NCI-H1436 (cell line): ENCODE data around the gene SASH1.
"Not testable (repeated sequence)": the region's sequence is repeated elsewhere in the genome, so short reads cannot be mapped to it uniquely, and the experiment has no call there.

ENCODE experiments used
- DNase-seq: peaks from one replicate; lab custom pipeline; 2025; lab: John Stamatoyannopoulos, UW

SASH1 gene

DNA sequence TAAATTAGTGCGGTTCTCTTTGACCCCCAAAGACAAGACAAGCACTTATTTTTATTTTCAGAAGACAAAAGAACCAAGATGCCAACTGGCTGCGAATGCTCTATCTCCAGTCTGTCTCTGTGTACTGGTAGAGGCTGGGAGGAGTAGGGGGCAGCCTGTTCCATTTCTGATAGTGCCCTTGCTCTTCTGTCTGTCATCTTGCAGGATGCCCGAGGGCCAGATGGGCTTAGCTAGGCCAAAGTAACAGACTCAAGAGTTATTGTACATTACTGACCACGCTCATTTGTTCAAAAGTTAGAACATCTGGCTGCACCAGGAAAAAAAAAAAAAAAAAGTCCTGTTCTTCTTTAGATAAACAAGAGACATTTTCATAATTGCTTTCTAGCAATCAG lies 206.1 kb downstream of the SASH1 start:
- no peak for DNase-seq

DNA sequence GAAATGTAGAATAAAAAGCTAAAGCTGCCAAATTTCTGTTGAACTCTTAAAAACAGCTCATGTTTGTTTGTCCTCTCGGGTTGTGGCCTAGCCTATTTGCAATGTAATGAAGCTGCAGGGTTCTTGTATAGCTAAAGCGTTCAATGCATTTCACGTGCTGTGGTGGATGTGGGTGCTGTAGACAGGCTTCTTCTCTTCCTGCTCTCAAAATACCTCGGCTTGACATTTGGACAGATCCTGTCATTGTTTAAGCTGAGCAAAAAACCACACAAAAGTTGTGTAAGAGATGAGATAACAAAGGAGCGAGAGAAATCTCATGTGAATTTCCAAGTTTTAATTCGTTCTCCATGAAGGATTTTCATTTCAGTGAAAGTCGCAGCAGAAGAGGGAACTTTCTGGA lies 207.9 kb downstream of the SASH1 start:
- DNase-seq, result no peak

DNA sequence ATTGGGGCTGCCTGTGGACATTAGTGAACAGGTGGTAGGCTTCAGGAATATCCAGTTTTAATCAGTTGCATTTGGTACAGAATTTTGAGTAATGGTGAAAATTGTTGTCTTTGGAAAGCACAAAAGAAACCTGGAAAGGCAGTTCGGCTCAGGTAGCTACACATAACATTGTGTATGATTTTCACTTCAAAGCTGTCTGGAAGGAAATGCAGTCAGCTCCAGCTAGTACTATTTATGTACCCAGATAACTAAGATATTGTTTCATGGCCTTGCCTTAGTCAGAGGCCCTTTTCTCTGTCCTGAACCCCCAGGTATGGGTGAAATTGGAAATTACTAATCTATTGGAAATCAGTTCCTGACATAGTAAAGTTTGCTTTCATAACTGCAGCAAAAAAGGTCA lies 208.6 kb downstream of the SASH1 start:
- no peak for DNase-seq

DNA sequence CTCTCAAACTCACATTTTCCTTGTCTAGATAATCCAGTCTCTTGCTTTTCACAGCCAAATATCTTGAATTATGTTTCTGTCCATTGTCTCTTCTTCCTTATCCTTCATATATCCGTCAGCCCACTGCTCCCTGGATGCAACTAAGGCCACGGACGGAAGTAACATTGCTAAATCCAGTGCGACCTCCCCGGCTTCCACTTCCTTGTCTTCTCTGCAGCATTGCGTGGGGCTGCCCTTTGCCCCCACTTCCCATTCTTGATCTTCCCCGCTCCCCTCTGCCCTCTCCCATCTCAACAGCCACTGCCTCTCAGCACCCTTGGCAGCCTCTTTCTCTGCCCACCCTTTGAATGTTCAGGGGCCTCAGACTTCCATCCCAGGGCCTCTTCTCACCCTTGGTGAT lies 213.8 kb downstream of the SASH1 start:
- no peak for DNase-seq

DNA sequence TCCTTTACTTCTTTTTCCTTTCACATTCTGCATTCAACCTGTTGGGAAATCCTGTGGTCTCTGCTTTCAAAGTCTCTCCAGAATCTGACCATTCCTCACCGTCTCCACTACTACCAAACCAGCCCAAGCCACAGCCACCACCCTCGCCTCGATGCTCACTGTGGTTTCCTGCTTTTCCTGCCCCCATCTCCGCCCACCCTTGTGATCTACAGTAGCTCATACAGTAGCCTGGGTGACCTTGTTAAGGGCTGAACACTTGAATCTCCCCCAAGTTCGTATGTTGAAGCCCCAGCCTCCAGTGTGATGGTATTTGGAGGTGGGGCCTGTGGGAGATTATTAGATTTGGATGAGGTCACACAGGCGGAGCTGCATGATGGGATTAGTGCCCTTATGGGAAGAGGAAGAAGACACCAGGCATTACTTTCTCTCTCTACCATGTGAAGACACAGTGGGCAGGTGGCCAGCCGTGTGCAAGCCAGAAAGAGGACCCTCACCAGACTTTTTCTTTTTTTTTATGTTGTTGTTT lies 215.2 kb downstream of the SASH1 start:
- no peak for DNase-seq

DNA sequence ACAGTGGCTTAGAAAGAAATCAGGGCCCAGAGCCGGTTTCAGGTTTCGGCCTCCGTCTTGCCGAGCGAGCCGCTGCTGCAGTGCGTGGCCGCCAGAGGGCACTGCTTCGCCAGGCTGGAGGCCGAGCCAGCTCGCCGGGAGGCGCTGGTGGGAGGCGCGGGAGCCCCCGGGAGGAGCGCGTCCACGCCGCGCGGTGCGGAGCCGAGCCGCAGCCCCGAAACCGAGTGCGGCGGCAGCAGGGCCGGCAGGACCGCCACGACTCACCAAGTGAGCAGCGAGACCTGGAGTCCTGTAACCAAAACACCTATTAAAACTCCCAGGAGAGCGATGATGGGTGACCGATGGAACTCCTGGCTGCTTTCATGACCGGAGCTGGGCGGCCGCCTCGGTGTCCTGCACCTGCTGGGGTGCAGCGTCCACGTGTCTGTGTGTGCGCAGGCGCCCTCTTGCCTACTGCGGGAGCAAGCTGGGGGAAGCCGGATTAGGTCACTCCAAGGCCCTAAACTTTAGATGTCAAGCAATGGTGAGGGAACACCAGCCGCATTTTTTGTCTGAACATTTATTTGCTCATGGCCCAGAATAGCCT lies 217.3 kb downstream of the SASH1 start:
- peak; percentile 1 for DNase-seq

DNA sequence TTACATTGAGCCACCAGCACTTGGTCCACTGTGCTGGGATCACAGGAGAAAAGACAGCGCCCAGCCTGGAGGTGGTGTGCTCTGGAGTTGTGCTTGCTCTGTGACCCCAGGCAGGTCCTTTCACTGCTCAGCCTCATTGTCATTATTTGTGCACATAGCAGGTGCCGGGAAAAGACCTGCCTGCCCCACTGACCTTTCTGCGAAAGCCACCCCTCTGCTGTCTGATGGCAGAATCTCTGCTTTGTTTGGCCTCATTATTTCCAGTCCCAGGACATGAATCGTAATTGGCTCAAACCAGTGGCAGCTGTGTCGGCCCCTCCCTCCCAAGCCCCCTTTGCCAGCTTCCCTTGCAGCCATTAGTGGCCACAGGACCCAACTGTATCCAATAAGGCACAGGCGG lies 219.0 kb downstream of the SASH1 start:
- DNase-seq, result no peak

DNA sequence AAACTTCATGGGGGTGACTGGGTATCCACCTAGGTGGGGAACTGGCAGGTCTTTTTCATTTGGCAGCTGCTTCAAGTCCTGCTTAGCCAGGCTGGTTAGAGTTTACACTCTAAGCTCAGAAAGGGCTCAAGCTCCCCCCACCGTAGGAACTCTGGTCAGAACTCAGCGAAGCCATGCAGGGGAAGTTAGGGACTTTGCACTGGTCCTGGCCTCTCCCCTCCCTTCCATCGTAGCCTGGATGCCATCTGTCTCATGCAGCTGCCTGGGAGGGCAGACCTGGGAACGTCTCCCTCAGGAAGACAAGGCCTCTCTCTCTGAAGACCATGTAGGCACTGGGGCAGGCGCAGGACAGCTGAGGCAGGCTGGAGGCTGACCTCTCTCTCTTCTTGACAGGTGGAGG lies 220.4 kb downstream of the SASH1 start:
- no peak for DNase-seq

DNA sequence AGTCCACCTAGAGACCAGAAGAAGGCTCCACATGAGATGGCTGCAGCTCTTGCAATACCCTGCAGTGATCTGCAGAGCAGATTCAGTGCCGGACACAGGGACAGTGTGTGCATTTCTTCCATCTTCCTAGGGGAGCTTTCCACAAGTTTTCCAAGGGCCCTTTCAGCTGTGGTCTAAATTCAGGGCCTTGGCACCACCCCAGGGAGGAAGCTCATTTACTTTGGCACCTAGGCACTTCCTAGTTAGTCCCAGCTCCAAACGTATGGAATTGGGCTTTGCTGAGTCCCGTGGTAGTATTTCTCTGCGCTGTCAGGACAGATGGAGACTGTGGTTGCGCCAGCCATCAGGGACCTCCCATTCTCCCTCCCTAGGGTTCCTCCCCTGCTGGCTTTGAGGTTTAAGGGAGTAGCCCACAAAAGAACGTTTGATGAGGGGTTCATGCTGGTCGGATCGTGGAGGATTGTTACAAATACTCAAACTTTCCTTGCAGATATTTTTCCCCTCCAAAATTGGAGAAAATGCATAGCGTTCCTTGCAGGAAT lies 221.9 kb downstream of the SASH1 start:
- no peak for DNase-seq

DNA sequence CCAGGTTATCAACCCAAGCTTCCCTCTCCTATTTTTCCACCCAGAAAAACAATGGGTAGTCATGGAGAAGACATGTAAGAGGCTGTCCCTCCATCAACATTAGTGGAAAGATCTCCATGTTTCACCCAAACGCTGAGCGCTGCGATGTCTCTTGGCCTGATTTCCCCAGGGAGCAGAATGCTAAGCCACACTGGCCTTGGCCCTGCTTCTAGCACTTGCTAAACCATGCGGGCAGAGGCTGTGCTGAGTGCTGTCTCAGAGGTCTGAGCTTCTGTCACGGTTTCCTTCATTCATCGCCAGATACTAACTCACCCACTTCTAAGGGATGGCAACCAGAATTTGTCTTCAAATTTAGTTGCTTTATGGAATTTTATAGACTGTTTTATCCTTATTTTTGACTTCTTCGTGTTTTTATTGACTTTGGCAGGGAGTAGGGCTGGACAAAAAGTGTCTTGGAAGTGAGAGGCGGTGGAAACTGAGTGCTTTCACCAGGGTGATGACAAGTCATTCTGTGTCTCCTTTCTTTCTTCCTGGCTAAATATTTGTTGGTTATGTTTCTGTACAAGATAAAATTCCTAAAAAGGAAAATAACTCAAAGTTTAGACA lies 222.8 kb downstream of the SASH1 start:
- no peak for DNase-seq

DNA sequence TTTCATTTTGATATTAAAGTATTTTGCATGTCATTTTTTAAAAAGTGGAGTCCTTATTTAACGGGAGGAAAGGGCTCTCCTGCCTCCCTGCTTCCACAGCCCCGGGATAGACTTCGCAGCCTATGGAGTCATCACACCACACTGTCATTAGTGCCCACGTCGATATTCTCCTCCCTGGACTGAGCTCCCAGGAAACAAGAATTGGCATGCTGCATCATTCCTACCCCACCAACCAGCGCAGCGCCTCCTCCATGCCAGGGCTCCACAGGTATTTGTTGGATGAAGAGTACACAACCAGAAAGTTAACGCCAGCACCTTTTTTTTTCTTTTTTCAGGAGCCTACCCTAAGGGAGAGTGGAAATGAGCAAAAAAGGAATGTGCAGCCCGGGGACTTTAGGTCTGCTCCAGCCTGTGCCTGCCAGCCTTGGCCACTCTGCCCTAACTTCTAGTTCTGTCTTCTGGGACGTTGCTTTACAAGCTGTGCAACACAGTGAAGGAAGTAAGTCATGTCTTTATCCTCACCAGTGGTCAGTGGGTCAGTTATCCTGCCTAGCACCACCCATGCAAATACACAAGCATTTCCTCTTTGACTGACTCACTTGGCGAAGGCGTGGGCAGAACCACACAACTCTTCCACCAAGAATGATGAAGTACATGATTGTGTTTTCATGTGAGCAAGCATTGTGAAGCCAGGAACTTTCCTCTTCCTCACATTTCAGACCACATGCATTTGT lies 223.5 kb downstream of the SASH1 start:
- no peak for DNase-seq

DNA sequence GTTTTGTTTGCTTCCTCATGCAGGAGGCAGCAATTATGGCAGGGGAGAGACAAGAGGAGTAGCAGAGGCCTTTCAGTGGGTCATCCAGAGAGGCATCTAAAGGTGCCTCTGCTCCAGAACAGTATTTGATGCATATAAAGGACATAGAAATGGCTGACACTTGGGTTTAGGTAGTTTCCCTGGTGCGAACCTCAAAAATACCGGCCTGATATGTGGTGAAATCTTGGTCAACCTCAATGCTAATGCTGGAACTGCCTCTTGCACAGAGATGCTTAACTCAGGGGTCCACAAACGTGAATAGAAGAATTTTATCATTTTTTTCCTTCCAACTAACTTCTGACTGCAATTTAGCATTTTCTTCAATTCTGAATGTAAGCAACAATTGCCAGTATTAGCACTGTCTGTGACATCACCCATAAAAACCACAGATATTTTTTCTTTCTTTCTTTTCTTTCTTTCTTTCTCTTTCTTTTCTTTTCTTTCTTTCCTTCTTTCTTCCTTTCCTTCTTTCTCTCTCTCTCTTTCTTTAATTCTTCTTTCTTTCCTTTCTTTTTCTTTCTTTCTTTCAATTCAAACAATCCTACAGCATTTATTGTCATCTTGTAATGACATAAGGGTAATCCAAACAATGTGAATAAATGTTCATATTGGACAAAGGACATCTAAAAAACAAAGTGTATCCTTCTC lies 224.2 kb downstream of the SASH1 start:
- no peak for DNase-seq

DNA sequence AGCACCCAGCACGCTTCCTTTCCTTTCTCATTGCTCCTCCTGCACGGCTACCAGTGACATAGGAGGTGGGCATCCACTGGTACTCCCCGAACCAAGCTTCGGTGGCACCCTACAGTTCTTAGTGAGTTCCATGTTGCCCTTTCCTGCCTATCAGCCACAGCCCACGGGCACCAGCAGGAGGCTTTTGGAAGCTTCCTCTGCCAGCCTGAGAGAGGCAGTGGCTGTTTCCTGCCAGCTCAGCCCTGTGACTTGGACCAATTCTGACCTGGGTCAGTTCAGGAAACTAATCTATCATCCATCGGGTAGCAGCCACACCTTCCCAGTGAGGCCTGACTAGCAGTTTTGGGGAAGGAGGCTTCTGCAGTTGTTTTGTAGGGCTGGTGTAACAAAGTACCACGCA lies 227.8 kb downstream of the SASH1 start:
- DNase-seq, result no peak

DNA sequence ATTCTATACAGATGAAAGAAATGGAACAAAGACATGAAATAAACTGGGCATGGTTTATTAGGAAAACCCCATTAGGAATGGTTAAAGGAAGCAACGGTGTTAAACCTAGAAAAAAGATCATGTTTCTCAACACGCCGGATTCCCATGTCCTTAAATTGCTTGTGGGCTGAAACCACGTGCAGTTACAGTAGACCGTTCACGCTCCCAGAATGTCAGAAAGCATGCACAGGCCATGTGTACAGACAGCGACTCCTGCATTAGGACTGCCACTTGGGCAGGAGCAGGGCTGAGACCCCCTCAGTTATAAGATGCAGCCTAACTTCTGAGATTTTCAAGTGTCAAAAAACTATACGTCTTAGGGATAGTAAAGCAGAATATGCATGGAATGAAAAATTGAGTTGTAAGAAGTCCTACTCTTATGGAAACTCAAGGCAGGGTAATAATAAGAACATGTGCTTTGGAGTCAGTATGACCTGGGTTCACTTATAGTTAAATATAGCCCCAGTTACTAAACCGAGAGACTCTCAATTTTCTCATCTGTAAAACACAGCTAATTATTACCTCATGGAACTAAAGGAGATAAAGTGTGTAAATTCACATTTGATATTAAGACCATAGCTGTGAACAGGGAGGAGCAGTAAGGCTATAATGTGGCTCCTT lies 230.2 kb downstream of the SASH1 start:
- no peak for DNase-seq

DNA sequence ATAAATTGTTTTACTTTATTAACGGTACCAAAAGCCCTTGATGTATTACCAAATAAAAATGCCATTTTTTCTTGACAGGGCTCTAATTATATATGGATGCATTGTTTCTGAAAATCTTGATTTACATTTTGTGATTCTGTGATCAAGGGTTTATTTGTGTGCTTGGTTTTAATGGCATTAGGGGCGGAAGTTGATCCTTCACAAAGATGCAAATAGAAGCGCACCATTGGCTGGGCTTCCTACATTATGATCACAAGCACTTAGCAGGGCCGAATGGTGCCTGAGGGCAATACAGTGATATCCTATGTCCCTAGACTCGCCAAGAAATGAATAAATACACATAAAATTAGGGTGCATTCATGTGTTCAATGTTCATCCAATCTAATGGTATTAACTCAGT lies 231.3 kb downstream of the SASH1 start:
- DNase-seq, result no peak

DNA sequence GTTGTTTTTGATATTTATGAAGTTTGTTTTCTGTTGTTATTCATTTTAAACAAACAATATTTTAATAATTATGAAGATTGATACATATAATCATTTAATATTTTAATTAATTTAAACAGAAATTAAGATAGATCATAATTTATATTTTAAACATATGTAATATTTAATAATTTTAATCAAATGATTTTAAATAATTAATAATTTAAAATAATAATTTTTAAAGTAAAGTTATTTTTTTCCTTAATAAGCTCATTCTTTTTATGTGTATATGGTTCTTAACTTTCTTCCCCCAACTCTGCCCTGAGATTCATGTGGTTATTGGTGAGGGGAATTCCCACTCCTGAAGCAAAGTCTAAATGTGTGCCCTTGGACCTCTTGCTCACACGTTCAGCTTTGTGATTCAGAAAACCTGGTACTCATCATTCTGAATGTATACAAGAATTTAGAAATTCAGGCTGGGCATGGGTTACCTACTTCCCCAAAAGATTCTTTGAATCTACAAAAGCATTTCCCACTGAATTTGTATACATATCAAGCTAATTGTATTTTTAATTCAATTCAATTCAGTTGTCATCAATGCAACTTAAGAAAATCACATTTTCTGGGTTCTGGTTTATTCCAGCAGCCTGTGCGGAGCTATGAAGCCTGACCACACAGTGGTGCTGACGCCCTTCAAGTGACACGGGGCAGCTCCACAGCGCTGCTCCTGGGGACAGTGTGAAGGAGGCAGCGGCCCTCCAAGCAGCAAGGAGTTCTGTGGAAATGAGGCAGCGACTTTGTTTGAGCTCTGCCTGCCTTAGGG lies 235.2 kb downstream of the SASH1 start:
- no peak for DNase-seq

DNA sequence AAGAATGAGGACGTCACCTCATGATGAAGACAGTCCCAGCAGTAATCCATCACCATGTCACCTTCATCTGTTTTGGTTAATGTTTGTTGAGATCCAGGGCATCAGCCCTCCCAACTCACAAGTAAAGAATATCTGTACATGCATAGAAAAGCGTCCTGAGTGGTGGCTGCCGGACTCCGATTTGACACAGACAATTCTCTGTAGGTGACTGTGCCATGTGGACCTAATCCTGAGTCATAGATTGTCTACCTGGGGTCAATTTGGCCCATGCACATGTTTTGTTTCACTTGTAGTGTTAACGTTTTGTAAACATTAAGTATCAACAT lies 235.8 kb downstream of the SASH1 start:
- DNase-seq, result no peak

DNA sequence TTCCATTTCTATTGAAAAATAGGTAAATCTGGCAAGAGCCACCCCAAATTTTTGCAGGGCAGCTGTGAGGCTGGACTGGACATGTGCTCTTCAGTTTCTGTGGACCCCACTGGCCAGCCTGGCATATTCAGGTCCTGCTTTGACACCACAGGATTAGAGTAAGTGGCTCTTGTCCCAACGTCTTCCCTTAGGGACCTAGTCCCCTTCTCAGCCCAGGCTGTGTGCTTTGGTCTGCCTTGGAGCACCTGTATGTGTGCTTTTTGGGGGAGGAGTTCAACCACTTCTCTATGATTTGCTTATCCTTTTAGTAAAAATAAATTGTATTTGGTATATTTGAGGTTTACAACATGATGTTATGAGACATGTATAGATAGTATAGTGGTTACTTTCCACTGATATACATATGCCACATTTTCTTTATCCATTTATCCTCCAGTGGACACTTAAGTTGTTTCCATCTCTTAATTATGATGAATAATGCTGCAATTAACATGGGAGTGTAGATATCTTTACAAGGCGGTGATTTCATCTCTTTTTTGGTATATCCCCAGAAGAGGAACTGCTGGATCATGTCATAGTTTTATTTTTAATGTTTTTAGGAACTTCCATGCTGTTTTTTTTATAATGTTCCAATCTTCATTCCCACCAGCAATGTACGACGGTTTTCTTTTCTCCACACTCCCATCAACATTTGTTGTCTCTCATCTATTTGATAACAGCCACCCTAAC lies 236.4 kb downstream of the SASH1 start:
- DNase-seq, result no peak

DNA sequence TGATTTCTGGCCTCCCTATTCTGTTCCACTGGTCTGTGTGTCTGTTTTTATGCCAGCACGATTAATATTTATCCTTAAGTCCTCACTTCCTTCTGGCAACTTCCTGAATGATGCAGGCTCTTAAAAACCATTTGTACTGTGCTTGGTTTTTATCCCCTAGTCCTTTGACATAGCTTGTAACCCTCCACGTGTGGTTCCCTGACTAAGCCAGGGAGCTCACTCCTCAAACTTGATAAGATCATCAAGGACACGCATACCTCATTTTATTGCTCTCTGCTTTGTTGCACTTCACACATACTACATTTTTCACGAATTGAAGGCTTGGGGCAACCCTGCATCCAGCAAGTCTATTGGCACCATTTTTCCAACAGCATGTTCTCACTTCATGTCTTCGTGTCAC lies 237.8 kb downstream of the SASH1 start:
- no peak for DNase-seq

DNA sequence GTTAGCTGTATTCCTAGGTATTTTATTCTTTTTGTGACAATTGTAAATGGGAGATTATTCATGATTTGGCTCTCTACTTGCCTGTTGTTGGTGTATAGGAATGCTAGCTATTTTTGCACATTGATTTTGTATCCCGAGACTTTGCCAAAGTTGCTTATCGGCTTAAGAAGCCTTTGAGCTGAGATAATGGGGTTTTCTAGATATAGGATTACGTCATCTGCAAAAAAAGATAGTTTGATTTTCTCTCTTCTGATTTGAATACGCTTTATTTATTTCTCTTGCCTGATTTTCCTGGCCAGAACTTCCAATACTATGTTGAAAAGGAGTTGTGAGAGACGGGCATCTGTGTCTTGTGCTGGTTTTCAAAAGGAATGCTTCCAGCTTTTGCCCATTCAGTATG lies 241.0 kb downstream of the SASH1 start:
- no peak for DNase-seq

DNA sequence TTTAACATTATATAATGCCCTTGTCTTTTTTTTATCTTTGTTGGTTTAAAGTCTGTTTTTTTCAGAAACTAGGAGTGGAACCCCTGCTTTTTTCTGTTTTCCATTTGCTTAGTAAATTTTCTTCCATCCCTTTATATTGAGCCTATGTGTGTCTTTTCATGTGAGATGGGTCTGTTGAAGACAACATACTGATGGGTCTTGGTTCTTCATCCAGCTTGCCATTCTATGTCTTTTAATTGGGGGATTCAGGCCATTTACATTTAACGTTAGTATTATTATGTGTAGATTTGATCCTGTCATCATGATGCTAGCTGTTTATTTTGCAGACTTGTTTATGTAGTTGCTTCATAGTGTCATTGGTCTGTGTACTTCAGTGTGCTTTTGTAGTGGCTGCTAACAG lies 243.0 kb downstream of the SASH1 start:
- DNase-seq, result not testable (repeated sequence)
